GM18498 (cell line): ENCODE data around the gene RHNO1.
A peak's percentile ranks its signal among the peaks of the same experiment; 100 is the strongest.
"Not testable (repeated sequence)": the region's sequence is repeated elsewhere in the genome, so short reads cannot be mapped to it uniquely, and the experiment has no call there.

Experiments used
- ATAC-seq: cut with Tn5 transposase; IDR thresholded peaks from one replicate; pipeline ENCODE4 v1.9.1; 2021; ENCODE audit warnings: mild to moderate bottlenecking, moderate library complexity; ENCODE audit not compliant: unreplicated experiment

The RHNO1 gene

GRCh38 chr12:2858334-2858733, 18.7 kb upstream of the RHNO1 start:
- no peak for ATAC-seq

DNA sequence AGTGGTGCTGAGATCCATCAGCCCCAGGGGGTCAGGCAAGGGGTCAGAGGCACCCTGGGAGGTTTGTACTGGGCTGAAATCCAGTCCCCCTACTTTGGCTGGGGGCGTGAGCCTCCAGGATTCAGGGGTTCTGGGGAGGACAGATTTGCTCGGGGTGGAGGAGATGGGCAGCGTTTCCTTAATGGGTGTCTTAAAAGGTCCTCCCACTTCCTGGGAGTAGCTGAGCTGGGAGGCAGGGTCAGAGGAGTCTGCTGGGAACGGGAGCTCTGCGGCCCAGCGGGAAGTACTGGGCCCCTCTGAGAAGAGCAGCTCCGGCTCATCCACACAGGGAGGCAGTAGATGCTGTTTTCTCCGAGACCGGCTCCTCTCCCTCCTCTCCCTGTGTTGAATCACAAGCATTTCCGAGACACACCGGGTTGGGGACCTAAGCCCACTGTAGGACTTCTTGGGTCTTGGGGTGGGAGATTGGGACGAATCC, 18.0 kb upstream of the RHNO1 start:
- no peak for ATAC-seq

- ATAC-seq = no peak
These were observed 16.9 kb upstream of the RHNO1 start for GRCh38 chr12:2860170-2860569.

GRCh38 chr12:2862876-2863275, 14.1 kb upstream of the RHNO1 start:
- no peak for ATAC-seq

- not testable (repeated sequence) for ATAC-seq
These were observed 13.6 kb upstream of the RHNO1 start for GRCh38 chr12:2863402-2863801.

DNA sequence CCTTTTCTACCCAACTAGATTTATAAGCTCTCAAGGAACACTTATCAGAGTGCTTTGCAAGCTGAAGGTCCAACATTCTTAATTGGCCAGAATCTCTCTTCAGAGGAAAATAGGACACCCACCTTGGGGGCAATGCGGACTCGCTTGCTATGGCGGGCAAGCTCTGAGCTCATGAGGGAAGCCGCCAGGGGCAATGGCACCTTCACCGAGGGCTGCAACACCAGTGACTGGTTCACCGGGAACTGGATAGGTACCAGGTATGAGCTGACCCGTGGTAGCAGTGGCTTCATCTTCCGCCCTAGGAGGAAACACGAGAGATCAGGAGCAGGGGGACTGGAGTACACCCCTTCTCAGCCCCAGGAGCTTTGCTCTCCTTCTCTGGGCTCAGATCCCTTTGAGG, 12.8 kb upstream of the RHNO1 start:
- ATAC-seq = no peak

GRCh38 chr12:2868986-2869632, 7.9 kb upstream of the RHNO1 start:
- ATAC-seq = not testable (repeated sequence)

DNA sequence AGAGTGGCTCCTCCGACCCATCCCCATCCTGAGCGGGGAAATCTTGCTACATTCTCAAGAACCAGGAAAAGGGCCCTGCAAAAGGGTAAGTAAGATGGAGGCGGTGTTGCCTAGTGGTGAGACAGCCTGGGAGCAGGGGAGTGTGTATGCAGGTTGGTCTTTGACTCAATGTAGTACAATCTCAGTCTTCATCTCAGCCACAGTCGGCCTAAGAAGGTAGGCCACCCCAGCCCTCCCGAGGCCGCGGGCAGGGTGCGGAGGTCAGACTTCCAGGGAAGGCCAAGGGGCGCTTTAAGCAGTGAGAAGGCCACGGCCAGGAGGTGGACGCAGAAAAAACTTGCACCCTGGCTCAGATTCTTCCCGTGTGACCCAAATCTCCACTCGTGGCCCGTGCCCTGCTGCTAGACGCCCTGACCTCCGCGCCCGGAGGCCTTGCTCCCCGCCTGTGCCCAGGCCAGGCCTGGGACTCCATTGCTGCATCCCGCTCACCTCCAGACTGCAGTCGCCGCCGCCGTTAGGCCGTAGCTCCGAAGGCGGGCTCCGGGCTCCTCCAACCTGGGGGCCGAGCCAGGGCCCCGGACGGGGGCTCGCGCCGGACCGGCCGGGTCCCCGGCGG, 484 bp upstream of the RHNO1 start:
- ATAC-seq = peak; percentile 35

- ATAC-seq = no peak
These were observed 1.1 kb downstream of the RHNO1 start for GRCh38 chr12:2877953-2878732.

- ATAC-seq = no peak
These were observed 2.8 kb downstream of the RHNO1 start for GRCh38 chr12:2879853-2880252.

DNA sequence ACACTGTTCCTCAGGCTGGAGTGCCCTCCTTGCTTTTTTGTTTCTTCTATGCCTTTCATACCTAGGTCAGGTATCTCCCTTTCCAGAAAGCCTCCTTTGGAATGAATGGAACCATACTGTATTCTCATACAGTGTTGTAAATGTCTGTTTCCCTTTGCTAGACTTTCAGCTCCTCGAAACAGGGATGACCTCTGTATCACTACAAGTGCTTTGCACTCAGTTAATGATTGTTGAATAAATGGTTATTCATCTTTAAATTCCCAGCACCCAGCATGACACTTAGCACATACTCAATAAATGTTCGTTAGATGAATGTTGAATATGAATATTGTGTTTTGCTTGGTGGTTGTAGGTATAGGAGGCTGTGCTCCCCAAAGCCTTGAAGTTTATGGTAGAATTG, 7.8 kb downstream of the RHNO1 start:
- no peak for ATAC-seq

DNA sequence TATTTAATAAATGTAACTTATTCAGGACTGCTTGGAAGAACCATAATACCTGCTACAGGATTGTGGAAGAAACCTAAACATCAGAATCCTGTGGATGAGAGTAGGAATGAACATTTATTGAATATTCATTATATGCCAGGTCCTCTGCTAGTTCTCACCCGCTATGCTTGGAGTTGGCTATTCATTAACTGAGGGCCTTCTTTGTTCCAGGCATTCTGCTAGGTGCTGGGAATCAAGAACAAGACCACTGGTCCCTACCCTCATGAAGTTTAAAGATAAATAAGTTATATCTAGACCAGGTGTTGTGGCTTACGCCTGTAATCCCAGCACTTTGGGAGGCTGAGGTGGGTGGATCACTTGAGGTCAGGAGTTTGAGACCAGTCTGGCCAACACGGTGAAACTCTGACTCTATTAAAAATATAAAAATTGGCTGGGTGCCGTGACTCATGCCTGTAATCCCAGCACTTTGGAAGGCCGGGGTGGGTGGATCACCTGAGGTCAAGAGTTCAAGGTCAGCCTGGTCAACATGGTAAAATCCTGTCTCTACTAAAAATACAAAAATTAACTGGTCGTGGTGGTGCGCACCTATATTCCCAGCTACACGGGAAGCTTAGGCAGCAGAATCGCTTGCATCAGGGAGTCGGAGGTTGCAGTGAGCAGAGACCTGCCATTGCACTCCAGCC, 9.9 kb downstream of the RHNO1 start:
- no peak for ATAC-seq

- no peak for ATAC-seq
These were observed 13.0 kb downstream of the RHNO1 start for GRCh38 chr12:2890001-2890387.

- peak; percentile 99 for ATAC-seq
These were observed 13.6 kb downstream of the RHNO1 start, which contains the start of gene TULP3 for GRCh38 chr12:2890388-2891239. TSS of gene TULP3 (plus strand) at chr12:2890891. CDS start at chr12:2890948, 57 bp downstream.

GRCh38 chr12:2891240-2892053, 14.4 kb downstream of the RHNO1 start:
- ATAC-seq = peak; percentile 15

DNA sequence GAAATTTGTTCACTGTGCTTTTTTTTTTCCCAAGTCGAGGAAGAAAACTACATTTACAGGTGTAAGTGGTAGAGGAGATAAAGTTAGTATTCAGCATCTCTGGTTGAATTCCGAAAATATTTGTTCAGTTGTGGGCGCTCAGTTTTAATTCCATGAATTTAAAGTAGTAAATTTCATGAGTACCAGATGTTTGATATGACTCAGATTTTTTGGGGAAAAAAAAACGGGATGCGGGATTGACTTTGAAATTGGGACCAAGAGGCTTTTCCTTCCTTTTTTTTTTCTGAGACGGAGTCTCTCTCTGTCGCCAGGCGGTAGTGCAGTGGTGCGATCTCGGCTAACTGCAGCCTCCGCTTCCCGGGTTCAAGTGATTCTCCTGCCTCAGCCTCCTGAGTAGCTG, 15.2 kb downstream of the RHNO1 start:
- no peak for ATAC-seq

DNA sequence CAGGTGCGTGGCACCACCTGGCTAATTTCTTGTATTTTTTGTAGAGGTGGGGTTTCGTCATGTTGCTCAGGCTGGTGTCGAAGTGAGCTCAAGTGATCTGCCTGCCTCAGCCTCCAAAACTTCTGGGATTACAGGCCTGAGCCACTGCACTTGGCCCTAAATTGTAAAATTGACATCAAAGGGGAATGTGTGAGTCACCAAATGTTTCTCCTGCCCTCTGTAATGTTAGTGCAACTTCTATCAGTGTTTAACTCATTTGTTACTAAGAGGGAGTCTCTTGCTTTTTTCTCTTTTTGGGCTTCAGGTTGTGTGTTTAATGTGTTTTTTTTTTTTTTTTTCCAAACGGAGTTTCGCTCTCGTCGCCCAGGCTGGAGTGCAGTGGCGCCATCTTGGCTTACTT, 16.0 kb downstream of the RHNO1 start:
- ATAC-seq = no peak

- ATAC-seq = no peak
These were observed 18.0 kb downstream of the RHNO1 start for GRCh38 chr12:2895051-2895451.

DNA sequence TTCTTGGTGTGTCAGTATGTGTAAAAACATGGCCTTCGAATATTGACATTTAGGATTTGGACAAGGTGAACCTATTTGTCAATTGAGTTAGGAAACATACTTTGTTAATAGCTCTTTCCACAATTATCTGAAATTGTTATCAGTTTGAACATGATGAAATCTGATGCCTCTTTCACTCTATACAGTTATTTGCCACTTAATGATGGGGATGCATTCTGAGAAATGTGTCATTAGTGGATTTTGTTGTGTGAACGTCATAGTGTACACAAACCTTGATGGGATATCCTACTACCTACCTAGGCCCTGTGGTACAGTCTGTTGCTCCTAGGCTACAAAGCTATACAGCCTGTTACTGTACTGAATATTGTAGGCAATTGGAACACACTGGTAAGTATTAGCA, 18.5 kb downstream of the RHNO1 start:
- ATAC-seq = no peak

DNA sequence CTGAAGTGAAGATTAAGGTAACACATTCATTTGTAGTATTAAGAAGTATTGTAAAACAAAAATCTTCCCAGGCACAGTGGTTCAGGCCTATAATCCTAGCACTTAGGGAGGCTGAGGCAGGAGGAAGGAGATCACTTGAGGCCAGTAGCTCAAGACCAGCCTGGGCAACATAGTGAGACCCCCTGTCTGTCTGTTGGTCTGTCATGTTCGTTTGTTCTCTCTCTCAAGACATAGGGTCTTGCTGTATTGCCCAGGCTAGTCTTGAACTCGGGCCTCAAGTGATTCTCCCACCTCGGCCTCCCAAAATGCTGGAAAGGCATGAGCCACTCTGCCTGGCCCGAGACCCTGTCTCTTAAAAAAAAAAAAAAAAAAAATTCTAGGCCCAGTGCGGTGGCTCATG, 20.4 kb downstream of the RHNO1 start:
- no peak for ATAC-seq
